Adipocyte (in vitro differentiated cells): Measurements from ENCODE around the gene NPAS3.

Experiments
- DNase-seq: peaks from one replicate; pipeline ENCODE4 v3.0.0-alpha.2; 2015; ENCODE audit warnings: low read depth
- H3K27me3 ChIP-seq: replicated peaks from 2 replicates; pipeline ENCODE4 v1.7.0; 2013; ENCODE audit warnings: mild to moderate bottlenecking, low read length, moderate library complexity; ENCODE audit not compliant: control insufficient read depth, insufficient read depth
- H3K36me3 ChIP-seq: 2 replicates; pipeline ENCODE4 v1.7.0; 2013; ENCODE audit warnings: low read length, mild to moderate bottlenecking, moderate library complexity; ENCODE audit not compliant: control insufficient read depth, insufficient read depth, severe bottlenecking
- H3K4me1 ChIP-seq: 2 replicates; pipeline ENCODE4 v1.7.0; 2013; ENCODE audit warnings: mild to moderate bottlenecking, low read length, moderate library complexity; ENCODE audit not compliant: control insufficient read depth, insufficient read depth
- H3K4me3 ChIP-seq: 2 replicates; pipeline ENCODE4 v1.7.0; 2013; ENCODE audit warnings: mild to moderate bottlenecking, low read length, moderate library complexity
- H3K9ac ChIP-seq: 2 replicates; pipeline ENCODE4 v1.7.0; 2013; ENCODE audit warnings: mild to moderate bottlenecking, low read length, moderate library complexity
- H3K9me3 ChIP-seq: 2 replicates; pipeline ENCODE4 v1.7.0; 2013; ENCODE audit warnings: mild to moderate bottlenecking, low read length, moderate library complexity; ENCODE audit not compliant: control insufficient read depth

NPAS3 gene

GRCh38 chr14:33699300-33699983 is 760.8 kb downstream of the NPAS3 start:
- H3K4me3 ChIP-seq = no peak overlapping the region
- no peaks in the 10 kb centered on the region for H3K36me3 ChIP-seq
- H3K27me3 ChIP-seq = peaks cover 4% of the 10 kb centered on the region
- no peaks in the 10 kb centered on the region for H3K4me1 ChIP-seq
- H3K9ac ChIP-seq = no peak overlapping the region
- DNase-seq = no peak
- H3K9me3 ChIP-seq = no peaks in the 10 kb centered on the region

- H3K4me3 ChIP-seq = no peak overlapping the region
- no peaks in the 10 kb centered on the region for H3K9me3 ChIP-seq
Measured at GRCh38 chr14:33700052-33700451, 761.4 kb downstream of the NPAS3 start.

GRCh38 chr14:33702293-33702692 is 763.6 kb downstream of the NPAS3 start:
- Histone ChIP-seq H3K4me3 (no peak overlapping the region), H3K4me1 (no peaks in the 10 kb centered on the region), H3K9ac (no peak overlapping the region), H3K9me3 (no peaks in the 10 kb centered on the region), H3K27me3 (peaks cover 4% of the 10 kb centered on the region), H3K36me3 (no peaks in the 10 kb centered on the region)
- DNase-seq = no peak

More at GRCh38 chr14:33700052-33700451, 761.4 kb downstream of the NPAS3 start:
- Histone ChIP-seq H3K9ac (no peak overlapping the region), H3K4me1 (no peaks in the 10 kb centered on the region), H3K36me3 (no peaks in the 10 kb centered on the region), H3K27me3 (peaks cover 4% of the 10 kb centered on the region)
- no peak for DNase-seq

- H3K4me1 ChIP-seq = no peaks in the 10 kb centered on the region
- no peak for DNase-seq
- H3K4me3 ChIP-seq = no peak overlapping the region
Measured at GRCh38 chr14:33704481-33704880, 765.8 kb downstream of the NPAS3 start.

DNA sequence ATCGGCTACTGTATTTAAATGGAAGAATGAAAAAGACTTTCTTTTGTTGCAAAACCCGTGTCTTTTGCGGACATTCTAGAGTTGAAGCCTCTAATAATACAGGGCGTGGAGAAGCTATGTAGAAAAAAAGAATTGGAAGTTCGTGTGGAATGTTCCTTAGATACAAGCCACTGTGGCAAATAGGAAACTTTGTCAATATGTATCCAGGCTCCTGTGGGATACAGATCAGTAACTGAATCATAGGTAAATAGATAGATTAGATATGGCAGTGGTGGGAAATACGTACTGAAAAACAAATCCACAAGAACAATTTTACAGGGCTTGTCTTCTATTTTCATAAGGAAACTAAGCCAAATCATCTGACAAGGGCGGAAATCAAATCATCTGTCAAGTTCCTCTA is 766.8 kb downstream of the NPAS3 start:
- DNase-seq = no peak
- H3K4me3 ChIP-seq = no peak overlapping the region
- H3K9ac ChIP-seq = no peak overlapping the region
- no peaks in the 10 kb centered on the region for H3K9me3 ChIP-seq
- H3K36me3 ChIP-seq = no peaks in the 10 kb centered on the region
- no peaks in the 10 kb centered on the region for H3K4me1 ChIP-seq
- H3K27me3 ChIP-seq = peaks cover 2% of the 10 kb centered on the region

More at GRCh38 chr14:33704481-33704880, 765.8 kb downstream of the NPAS3 start:
- Histone ChIP-seq H3K36me3 (no peaks in the 10 kb centered on the region), H3K9ac (no peak overlapping the region), H3K9me3 (no peaks in the 10 kb centered on the region), H3K27me3 (peaks cover 4% of the 10 kb centered on the region)

DNA sequence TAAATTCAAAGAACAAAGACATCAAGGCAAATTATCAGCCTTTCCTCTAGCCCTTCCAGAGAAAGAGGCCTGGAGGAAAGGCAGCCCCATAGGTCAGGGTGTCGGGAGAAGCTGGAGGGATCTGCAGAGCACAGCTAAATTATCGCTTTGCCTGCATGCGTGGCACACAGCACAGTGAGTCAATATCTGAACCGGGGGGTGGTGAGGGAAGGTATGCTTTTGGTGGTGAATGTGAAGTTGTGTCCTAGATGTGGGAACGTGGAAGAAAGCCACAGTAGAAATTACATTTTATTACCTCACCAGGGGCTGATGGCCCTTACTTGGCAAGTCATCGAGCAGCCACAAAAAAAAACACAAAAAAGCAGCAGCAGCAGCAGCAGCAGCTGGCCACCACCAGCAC is 769.0 kb downstream of the NPAS3 start:
- no peak overlapping the region for H3K4me3 ChIP-seq
- DNase-seq = no peak
- no peaks in the 10 kb centered on the region for H3K4me1 ChIP-seq
- H3K36me3 ChIP-seq = no peaks in the 10 kb centered on the region
- no peaks in the 10 kb centered on the region for H3K9me3 ChIP-seq
- peaks cover 5% of the 10 kb centered on the region for H3K27me3 ChIP-seq
- H3K9ac ChIP-seq = no peak overlapping the region

GRCh38 chr14:33709283-33709682 is 770.6 kb downstream of the NPAS3 start:
- Histone ChIP-seq H3K9me3 (no peaks in the 10 kb centered on the region), H3K27me3 (peaks cover 5% of the 10 kb centered on the region), H3K4me1 (no peaks in the 10 kb centered on the region), H3K9ac (no peak overlapping the region), H3K4me3 (no peak overlapping the region), H3K36me3 (no peaks in the 10 kb centered on the region)
- DNase-seq = no peak

DNA sequence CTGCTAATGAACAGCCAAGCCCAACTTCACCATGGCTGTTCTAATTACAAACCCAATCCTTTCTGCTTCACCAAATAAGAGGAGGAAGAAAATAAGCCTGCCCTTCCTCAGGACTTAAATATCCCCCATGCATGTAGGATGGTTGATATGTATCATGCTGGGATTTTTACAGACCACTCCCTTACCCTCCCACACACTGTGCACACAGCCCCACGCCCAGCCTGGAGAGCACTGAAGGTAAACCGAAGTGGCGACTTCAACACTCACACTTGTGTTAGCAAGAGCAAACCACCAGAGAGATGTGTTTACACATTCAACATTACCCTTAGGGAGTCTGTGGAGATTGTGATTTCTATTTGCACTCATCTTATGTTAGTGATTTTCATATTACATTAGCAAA is 771.0 kb downstream of the NPAS3 start:
- Histone ChIP-seq H3K27me3 (peaks cover 5% of the 10 kb centered on the region), H3K9ac (no peak overlapping the region), H3K9me3 (no peaks in the 10 kb centered on the region), H3K4me3 (no peak overlapping the region), H3K36me3 (no peaks in the 10 kb centered on the region), H3K4me1 (peaks cover 3% of the 10 kb centered on the region)
- no peak for DNase-seq

DNA sequence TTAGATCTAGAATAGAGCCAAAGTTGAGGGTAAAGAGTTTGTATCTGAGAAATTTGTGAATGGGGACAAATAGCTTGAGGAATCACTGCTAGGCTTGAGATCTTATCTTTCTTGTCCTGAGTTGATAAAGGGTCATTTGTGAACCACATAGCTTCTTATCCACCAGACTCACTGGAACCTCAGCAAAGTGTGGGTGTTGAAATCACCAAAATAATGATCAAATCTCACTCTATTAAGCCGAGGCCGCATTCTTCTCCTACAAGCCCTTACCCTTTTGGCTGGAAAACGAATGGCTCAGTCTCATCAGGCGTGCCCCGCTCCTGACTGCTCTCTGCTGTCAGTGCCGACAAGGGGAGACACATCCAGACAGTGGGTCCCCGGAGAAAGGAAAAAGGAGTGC is 771.6 kb downstream of the NPAS3 start:
- Histone ChIP-seq H3K9me3 (no peaks in the 10 kb centered on the region), H3K36me3 (no peaks in the 10 kb centered on the region), H3K9ac (no peak overlapping the region), H3K27me3 (peaks cover 5% of the 10 kb centered on the region), H3K4me1 (peaks cover 6% of the 10 kb centered on the region), H3K4me3 (no peak overlapping the region)
- DNase-seq = no peak

- Histone ChIP-seq H3K9me3 (no peaks in the 10 kb centered on the region), H3K9ac (no peak overlapping the region), H3K27me3 (peaks cover 5% of the 10 kb centered on the region), H3K36me3 (no peaks in the 10 kb centered on the region), H3K4me3 (no peak overlapping the region), H3K4me1 (peaks cover 6% of the 10 kb centered on the region)
- DNase-seq = no peak
Measured at GRCh38 chr14:33711194-33711593, 772.5 kb downstream of the NPAS3 start.

DNA sequence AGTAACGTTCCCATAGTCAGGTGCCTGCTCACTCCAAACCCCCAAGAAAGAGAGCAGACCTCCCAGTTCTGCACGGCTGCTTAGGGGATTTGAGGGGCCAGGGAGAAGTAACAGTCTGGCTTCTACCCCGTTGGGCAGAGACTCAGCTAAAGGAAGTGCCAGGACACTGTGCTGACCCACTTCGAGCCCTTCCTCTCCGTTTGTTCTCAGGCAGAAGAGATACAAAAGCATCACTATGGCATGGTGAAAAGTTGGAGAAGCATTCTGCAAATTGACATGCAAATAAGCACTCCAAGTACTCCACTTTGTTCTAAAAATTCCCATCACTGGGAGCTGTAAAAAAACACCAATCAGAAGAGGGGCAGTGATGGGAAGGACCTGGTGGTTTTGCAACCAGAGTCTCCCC is 773.1 kb downstream of the NPAS3 start:
- DNase-seq = no peak
- H3K27me3 ChIP-seq = peaks cover 5% of the 10 kb centered on the region
- no peak overlapping the region for H3K4me3 ChIP-seq
- H3K36me3 ChIP-seq = no peaks in the 10 kb centered on the region
- no peak overlapping the region for H3K9ac ChIP-seq
- peaks cover 6% of the 10 kb centered on the region for H3K4me1 ChIP-seq
- H3K9me3 ChIP-seq = no peaks in the 10 kb centered on the region
